ENCODE results near the gene MAOB.
"Not testable (repeated sequence)": the region's sequence is repeated elsewhere in the genome, so short reads cannot be mapped to it uniquely, and the experiment has no call there.

The MAOB gene

GRCh38 chrX:43728966-43729365, 153.3 kb downstream of the MAOB start:
- Histone ChIP-seq H3K9me3 (ENCODE audit: insufficient read depth, low read depth, low read length) (no peaks in the 10 kb centered on the region), H3K27me3 (ENCODE audit: insufficient read depth, low read length, poor library complexity, severe bottlenecking) (no peaks in the 10 kb centered on the region), H3K4me3 (ENCODE audit: low read length, poor library complexity, severe bottlenecking) (no peak overlapping the region)

DNA sequence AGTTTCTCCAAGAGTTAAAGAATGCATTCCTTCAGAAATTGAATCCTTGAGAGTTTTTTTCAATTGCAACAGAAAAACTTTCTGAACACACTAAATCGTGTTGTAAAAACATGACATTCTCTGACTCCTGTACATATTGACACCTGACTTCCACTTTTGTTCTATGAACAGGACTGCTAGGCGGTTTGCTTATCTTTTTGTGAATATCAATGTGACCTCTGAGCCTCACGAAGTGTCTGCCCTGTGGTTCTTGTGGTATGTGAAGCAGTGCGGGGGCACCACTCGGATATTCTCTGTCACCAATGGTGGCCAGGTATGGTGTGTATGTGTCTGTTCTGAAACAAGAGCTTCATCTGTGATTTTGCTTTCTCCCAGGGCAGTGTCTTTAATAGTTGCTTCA, 154.2 kb downstream of the MAOB start:
- no peak for TF ChIP-seq CTCF (conservative IDR thresholded peaks at IDR 0.05; ENCODE audit: low read length)
- TF ChIP-seq EZH2phosphoT487 (IDR thresholded peaks at IDR 0.05; ENCODE audit: borderline replicate concordance) = no peak
- no peak overlapping the region for H3K9ac ChIP-seq (ENCODE audit: low read depth, low read length, poor library complexity, severe bottlenecking)
- no peaks in the 10 kb centered on the region for H3K4me1 ChIP-seq (ENCODE audit: insufficient read depth, low read length, poor library complexity, severe bottlenecking)
- no peaks in the 10 kb centered on the region for H4K20me1 ChIP-seq (ENCODE audit: insufficient read depth, low read length, poor library complexity, severe bottlenecking)
- H2AFZ ChIP-seq (ENCODE audit: low read length) = no peak overlapping the region
- H3K9me3 ChIP-seq (ENCODE audit: insufficient read depth, low read depth, low read length) = no peaks in the 10 kb centered on the region
- H3K79me2 ChIP-seq (ENCODE audit: insufficient read depth, low read length) = no peaks in the 10 kb centered on the region
- H3F3A ChIP-seq (ENCODE audit: low read depth) = no peaks in the 10 kb centered on the region
- no peaks in the 10 kb centered on the region for H3K36me3 ChIP-seq (ENCODE audit: insufficient read depth, low read length)
- no peaks in the 10 kb centered on the region for H3K9me2 ChIP-seq (replicated peaks; ENCODE audit: low read depth, low read length)
- no peaks in the 10 kb centered on the region for H3K27me3 ChIP-seq (ENCODE audit: insufficient read depth, low read length, poor library complexity, severe bottlenecking)
- no peak overlapping the region for H3K4me3 ChIP-seq (ENCODE audit: low read length, poor library complexity, severe bottlenecking)
- no peak overlapping the region for H3K4me2 ChIP-seq (ENCODE audit: low read depth, low read length, poor library complexity, severe bottlenecking)

More at GRCh38 chrX:43728966-43729365, 153.3 kb downstream of the MAOB start:
- Histone ChIP-seq H3F3A (ENCODE audit: low read depth) (no peaks in the 10 kb centered on the region), H3K79me2 (ENCODE audit: insufficient read depth, low read length) (no peaks in the 10 kb centered on the region), H3K4me1 (ENCODE audit: insufficient read depth, low read length, poor library complexity, severe bottlenecking) (no peaks in the 10 kb centered on the region), H4K20me1 (ENCODE audit: insufficient read depth, low read length, poor library complexity, severe bottlenecking) (no peaks in the 10 kb centered on the region), H2AFZ (ENCODE audit: low read length) (no peak overlapping the region), H3K9me2 (replicated peaks; ENCODE audit: low read depth, low read length) (no peaks in the 10 kb centered on the region), H3K36me3 (ENCODE audit: insufficient read depth, low read length) (no peaks in the 10 kb centered on the region), H3K9ac (ENCODE audit: low read depth, low read length, poor library complexity, severe bottlenecking) (no peak overlapping the region), H3K4me2 (ENCODE audit: low read depth, low read length, poor library complexity, severe bottlenecking) (no peak overlapping the region)
- no peak for TF ChIP-seq EZH2phosphoT487 (IDR thresholded peaks at IDR 0.05; ENCODE audit: borderline replicate concordance)
- TF ChIP-seq CTCF (conservative IDR thresholded peaks at IDR 0.05; ENCODE audit: low read length) = no peak

GRCh38 chrX:43727254-43727653, 155.0 kb downstream of the MAOB start:
- not testable (repeated sequence) for H3K4me2 ChIP-seq (ENCODE audit: low read depth, low read length, poor library complexity, severe bottlenecking); H3K9me2 ChIP-seq (replicated peaks; ENCODE audit: low read depth, low read length)

DNA sequence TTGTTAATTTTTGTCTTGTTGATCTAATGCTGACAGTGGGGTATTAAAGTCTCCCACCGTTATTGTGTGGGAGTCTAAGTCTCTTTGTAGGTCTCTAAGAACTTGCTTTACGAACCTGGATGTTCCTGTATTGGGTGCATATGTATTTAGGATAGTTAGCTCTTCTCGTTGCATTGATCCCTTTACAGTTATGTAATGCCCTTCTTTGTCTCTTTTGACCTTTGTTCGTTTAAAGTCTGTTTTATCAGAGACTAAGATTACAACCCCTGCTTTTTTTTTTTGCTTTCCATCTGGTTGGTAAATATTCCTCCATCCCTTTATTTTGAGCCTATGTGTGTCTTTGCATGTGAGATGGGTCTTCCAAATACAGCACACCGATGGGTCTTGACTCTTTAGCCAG, 157.0 kb downstream of the MAOB start:
- not testable (repeated sequence) for H3K4me3 ChIP-seq (ENCODE audit: low read length, poor library complexity, severe bottlenecking); H3K9me3 ChIP-seq (ENCODE audit: insufficient read depth, low read depth, low read length); H3K9ac ChIP-seq (ENCODE audit: low read depth, low read length, poor library complexity, severe bottlenecking); H3K79me2 ChIP-seq (ENCODE audit: insufficient read depth, low read length); H3K27me3 ChIP-seq (ENCODE audit: insufficient read depth, low read length, poor library complexity, severe bottlenecking); H4K20me1 ChIP-seq (ENCODE audit: insufficient read depth, low read length, poor library complexity, severe bottlenecking); H3K4me2 ChIP-seq (ENCODE audit: low read depth, low read length, poor library complexity, severe bottlenecking); H2AFZ ChIP-seq (ENCODE audit: low read length); H3K36me3 ChIP-seq (ENCODE audit: insufficient read depth, low read length); H3K4me1 ChIP-seq (ENCODE audit: insufficient read depth, low read length, poor library complexity, severe bottlenecking); H3K9me2 ChIP-seq (replicated peaks; ENCODE audit: low read depth, low read length); H3F3A ChIP-seq (ENCODE audit: low read depth)

More at GRCh38 chrX:43727254-43727653, 155.0 kb downstream of the MAOB start:
- not testable (repeated sequence) for H3K27me3 ChIP-seq (ENCODE audit: insufficient read depth, low read length, poor library complexity, severe bottlenecking); H3K9me3 ChIP-seq (ENCODE audit: insufficient read depth, low read depth, low read length); H3K9ac ChIP-seq (ENCODE audit: low read depth, low read length, poor library complexity, severe bottlenecking); H4K20me1 ChIP-seq (ENCODE audit: insufficient read depth, low read length, poor library complexity, severe bottlenecking); H3F3A ChIP-seq (ENCODE audit: low read depth); H3K4me3 ChIP-seq (ENCODE audit: low read length, poor library complexity, severe bottlenecking); H3K4me1 ChIP-seq (ENCODE audit: insufficient read depth, low read length, poor library complexity, severe bottlenecking); H3K79me2 ChIP-seq (ENCODE audit: insufficient read depth, low read length); H3K36me3 ChIP-seq (ENCODE audit: insufficient read depth, low read length); H2AFZ ChIP-seq (ENCODE audit: low read length)

Measured in Loucy (cell line).